Astrocyte of the hippocampus (primary cell): Measurements from ENCODE around the gene TMEM218.

Source experiments
- DNase-seq: peaks from one replicate; pipeline ENCODE4 v3.0.0; 2011; ENCODE audit warnings: low read depth, low spot score

TMEM218 gene

GRCh38 chr11:125111343-125112207, at the start of gene TMEM218:
TMEM218 (minus strand) TSS chr11:125111626; CDS start chr11:125102241, 9,385 bp downstream.
- peak; percentile 100 for DNase-seq

- DNase-seq, result no peak
Measured at GRCh38 chr11:125157953-125158680, 46.7 kb upstream of the TMEM218 start.

- no peak for DNase-seq
Measured at GRCh38 chr11:125157118-125157733, 45.8 kb upstream of the TMEM218 start.

GRCh38 chr11:125156346-125157117, 45.1 kb upstream of the TMEM218 start:
- peak; percentile 23 for DNase-seq

- no peak for DNase-seq
Measured at GRCh38 chr11:125155767-125156166, 44.3 kb upstream of the TMEM218 start.

DNA sequence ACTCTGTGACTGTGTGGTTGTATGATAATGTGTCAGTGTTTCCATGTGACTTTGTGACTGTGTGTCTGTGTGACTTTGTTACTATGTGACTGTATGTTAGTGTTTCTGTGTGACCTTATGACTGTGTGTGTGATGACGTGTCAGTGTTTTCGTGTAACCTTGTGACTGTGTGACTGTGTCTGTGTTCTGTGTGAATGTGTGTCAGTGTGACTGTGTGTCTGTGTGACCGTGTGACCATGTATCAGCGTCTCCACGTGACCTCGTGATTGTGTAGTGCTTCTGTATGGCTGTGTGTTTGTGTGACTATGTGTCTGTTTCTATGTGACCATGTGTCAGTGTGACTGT, 43.6 kb upstream of the TMEM218 start:
- no peak for DNase-seq

DNA sequence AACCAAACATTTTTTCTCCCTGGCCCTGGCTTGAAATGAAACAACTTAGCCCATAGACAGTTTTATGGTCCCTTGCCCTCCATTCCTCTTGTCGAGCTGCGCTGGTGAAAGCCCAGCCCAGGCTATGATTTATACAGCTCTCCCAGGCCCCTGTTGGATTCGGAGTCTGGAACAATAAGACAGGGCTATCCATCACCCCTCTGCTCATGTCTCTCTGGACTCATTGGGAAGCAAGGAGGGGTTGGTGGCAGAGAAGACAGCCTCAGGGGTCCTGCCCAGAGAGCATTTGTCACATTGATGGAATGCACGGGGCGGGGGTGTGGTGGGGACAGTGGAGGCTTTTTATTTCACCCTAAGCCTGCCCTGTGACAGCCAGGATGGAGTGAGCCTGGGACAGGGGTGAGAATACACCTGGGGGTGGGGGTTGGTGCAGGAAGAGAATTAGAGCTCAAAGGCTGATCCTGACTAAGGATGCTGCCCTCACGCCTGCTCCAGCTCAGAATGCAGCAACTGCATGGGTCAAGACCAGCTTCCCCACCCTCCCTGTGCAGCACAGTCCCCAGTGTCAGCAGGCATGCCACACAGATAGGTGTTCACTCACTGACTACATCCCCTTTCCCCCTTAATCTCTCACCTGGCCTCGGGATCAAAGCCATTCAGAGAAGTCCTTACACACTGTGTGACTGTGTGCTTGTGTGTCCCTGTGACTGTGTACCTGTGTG, 43.1 kb upstream of the TMEM218 start:
- DNase-seq, result no peak

GRCh38 chr11:125153837-125154236, 42.4 kb upstream of the TMEM218 start:
- no peak for DNase-seq

GRCh38 chr11:125148743-125149142, 37.3 kb upstream of the TMEM218 start:
- no peak for DNase-seq

GRCh38 chr11:125148011-125148410, 36.6 kb upstream of the TMEM218 start:
- no peak for DNase-seq

DNA sequence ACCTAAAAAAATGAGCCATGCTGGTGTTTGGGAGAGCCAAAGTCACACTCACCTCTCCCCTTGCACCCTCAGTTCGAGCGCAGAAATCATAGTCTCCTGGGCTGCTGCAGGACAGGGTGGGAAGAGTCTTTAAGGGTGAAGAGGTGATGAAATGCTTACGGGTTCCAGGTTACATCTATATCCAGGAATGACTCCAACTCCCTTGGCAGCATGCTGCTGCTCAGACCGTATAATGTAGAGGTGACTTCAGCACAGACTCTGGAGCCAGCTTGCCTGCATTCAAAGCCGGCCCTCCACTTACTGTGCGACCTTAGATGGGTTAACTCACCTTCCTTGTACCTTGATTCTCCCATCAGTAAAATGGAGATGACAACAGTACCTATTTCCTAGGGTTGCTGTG, 35.9 kb upstream of the TMEM218 start:
- no peak for DNase-seq

DNA sequence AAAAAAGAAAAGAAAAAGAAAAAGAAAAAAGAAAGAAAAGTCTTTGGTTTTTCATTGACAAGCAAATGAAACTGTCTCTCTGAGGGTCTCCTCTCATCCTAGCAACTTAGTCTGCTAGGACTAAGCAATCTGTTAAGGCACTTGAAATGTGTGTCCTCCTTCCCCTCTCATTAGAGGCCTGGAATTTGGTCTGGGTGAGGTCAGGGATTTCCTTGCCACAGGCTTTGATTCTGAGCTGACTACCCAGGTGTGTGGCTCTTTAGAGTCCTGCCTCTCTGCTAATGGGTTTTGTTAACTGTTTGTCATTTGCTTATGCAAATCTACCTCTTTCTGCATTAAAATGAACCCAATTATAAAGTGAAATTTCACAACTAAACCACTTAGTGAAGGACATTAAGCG, 34.8 kb upstream of the TMEM218 start:
- no peak for DNase-seq

DNA sequence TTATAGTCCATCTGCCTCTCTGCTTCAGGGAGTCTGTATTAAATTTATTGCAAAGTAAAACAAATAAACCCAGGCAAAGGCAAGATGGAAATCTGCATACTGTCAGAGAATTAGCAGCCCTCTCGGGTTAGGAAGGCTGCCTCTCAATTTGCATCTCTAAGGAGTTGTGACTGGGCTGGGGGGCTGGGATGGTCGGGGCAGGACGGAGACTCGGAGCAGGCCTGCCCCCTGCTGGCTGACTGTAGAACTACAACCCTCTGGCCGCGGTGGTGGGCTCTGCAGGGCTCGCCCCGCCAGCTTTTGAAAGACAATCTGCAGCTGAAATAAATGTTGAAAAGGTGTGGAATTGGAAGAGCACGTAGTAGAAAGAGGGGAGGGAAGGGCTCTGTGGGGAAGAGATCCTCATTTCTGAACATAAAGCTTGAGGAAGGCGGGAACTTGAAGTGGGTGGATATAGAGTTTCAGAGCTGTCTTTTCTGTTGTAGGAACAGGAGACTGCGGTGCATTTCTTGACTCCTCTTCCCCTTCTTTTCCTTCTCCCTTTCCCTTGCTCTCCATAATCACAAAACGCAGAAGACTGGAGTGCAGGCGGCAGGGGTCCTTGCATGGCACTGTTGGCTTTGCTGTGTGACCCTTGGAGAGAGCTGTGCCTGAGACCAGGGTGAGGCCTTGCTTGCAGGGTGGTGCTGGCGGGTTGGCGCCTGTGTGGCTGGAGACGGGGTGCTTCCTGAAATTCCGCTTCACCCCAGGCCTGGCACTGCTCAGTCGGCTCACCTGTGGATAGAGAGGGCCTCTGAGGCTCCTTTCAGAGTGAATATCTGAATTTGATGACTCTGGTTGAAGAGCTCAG, 30.5 kb upstream of the TMEM218 start:
- DNase-seq, result peak; percentile 72

DNA sequence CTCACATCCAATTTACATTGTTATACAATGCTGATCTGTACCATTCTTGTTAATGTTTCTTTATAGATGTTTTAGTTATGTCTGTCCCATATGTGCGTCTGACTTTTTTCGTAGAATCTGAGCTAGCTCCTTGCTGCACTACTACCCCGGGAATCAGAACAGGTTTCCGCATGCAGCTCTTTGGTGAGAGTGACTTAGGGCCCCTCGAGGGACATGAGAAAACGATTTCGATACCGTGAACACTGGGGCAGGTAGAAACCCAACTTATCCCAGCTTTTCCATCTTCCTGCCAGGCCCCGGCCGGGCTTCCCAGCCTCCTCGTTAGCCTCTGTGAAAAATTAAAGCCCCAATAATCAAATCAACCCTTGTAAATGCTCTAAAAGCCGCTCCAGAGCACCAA, 29.8 kb upstream of the TMEM218 start:
- DNase-seq, result no peak

DNA sequence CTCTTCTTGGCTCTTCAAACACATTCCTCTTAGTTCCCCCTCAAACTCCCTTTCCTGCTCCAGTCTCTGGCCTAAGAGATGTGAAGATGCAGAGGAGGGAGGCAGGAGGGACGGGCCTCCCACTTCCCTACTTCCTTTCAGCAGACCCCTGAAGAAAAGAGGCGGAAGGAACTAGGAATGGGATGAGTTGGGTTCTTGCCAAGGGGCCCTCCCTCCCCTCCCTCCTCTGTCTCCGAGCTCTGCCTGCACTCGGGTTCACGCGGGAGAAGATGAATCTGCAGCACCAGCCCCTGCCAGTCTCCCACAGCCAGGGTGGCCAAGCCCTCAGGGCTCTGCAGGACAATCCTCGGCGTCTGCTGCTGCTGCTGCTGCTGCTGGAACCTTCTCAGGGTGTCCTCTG, 28.8 kb upstream of the TMEM218 start:
- no peak for DNase-seq

DNA sequence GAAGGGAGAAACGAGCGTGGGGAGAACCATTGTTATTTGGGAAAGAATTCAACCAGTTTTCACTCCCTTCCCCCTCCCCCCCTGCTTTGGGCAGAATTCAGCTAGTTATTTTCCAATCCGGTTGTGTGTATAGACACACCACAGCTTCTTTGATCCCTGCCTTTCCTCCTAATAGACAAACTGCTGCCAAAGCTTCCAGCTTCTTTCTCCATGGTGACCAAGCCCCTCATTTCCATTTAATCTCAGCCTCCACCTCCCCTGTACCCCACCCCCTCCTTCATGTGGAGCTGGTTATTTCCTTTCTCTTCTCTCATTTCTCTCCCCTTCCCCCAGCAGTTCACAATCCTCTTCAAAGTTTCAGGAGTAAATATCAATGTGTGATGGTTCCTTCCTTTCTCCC, 28.4 kb upstream of the TMEM218 start:
- DNase-seq, result no peak

DNA sequence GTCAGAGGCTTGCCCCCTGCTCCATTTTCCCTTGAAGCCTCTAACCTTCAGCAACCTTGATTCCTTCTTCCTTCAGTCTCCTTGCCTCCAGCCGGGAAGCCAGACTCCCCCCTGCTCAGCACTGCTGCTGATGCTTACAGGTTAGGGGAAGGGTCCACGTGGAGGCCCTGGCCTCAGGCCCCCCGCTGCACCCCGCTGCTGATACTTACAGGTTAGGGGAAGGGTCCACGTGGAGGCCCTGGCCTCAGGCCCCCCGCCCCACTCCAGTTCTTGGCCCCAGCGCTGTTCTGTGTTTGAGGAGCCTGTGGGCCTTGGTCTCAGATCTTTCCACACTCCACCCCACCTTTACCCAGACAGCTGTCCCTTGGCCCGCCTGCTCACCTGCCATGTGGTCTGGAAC, 27.5 kb upstream of the TMEM218 start:
- DNase-seq, result no peak

DNA sequence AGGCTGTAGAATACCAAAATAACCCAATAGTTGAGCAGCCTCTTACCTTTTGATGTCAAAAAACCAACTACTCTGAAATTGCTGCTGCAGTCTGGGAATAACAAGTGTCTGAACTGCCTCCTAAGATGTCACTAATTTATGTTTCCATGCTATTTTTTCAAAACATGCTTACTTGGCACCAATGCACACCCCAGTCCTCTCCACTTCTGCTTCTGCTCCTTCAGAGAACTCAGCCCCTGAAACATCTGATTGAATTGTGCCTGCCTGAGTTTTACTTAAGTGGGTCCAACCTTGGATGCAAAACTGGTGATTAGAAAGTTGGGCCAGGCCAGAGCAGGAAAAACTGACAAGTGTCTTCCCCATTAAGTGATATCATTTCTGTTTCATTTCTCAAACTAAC, 24.6 kb upstream of the TMEM218 start:
- DNase-seq, result no peak

GRCh38 chr11:125132596-125132995, 21.2 kb upstream of the TMEM218 start:
- no peak for DNase-seq

GRCh38 chr11:125132071-125132470, 20.6 kb upstream of the TMEM218 start:
- DNase-seq, result no peak
